ENCODE data around the gene CASD1. TPM values are rescaled to one million over a fixed set of nuclear protein-coding genes. Genes with fewer than 3 reads are reported as not detected.

CASD1 gene
- total and polyA plus RNA-seq, 4 experiments from 2014 or later: 8.3 to 29.3 (median 21.1) TPM

DNA sequence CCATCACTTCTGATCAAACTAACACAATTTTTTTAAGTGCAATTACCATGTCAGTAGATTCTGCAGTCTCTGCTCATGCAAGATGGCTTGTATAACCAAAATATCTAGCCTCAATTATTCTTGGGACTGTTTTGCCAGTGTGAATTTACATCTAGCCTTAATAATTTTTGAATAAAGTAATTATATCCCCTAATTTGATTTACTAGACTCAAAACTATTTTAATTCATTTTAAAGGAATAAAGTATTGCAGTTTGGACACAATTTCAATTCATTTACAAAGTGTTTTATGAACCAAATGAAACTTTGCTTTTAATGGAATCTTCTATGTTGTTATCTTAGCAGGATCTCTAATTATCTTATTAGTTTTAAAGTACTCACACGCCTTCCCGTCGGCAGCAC, 90.7 kb downstream of the CASD1 start:
- Mint-ChIP-seq H3K27me3 (no peaks in the 10 kb centered on the region), H3K4me3 (no peak overlapping the region), H3K4me1 (no peaks in the 10 kb centered on the region), H3K36me3 (peaks cover 0 to 6% of the 10 kb centered on the region in 2 donors), H3K9me3 (peaks cover 0 to 11% (median 3%) of the 10 kb centered on the region in 8 donors), H3K27ac (no peak overlapping the region)
- POLR2A ChIA-PET (ENCODE audit: partially characterized antibody): no interaction called here
- Histone ChIP-seq H3K36me3 (ENCODE audit: insufficient read depth, low read length) (no peaks in the 10 kb centered on the region), H3K9me3 (ENCODE audit: control insufficient read depth in 1 of 2, low read length in 2 of 2) (no peaks in the 10 kb centered on the region), H3K27me3 (ENCODE audit: insufficient read depth, low read length) (no peaks in the 10 kb centered on the region), H3K4me3 (ENCODE audit: low read length in 2 of 2) (no peak overlapping the region), H3K27ac (ENCODE audit: low read depth, low read length) (no peak overlapping the region), H3K4me1 (ENCODE audit: insufficient read depth, low read length) (no peaks in the 10 kb centered on the region)
- intact Hi-C loops (cut with micrococcal nuclease): no loop called here
- DNase-seq: no peak
- CTCF ChIA-PET (ENCODE audit: partially characterized antibody): no interaction called here

DNA sequence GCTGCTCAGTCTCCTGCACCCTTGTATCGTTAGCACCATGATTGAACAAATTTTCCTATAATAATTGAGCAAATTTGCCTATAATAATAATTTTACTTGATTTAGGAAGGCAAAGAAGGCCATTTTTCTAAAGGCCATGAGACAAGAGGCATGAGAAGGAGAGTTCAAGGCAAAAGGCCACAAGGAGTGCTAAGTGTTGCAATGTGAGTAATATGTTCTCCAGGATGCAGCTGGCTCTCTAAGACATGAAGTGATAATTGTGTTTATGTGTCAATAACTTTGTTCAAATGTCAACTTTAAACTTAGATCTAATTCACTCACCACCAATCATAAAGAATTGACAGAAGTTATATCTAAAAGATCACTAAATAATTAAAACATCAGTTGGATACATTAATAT, 92.6 kb downstream of the CASD1 start:
- Histone ChIP-seq H3K27ac (ENCODE audit: low read depth, low read length) (no peak overlapping the region), H3K4me1 (ENCODE audit: insufficient read depth, low read length) (no peaks in the 10 kb centered on the region), H3K27me3 (ENCODE audit: insufficient read depth, low read length) (no peaks in the 10 kb centered on the region), H3K36me3 (ENCODE audit: insufficient read depth, low read length) (no peaks in the 10 kb centered on the region), H3K4me3 (ENCODE audit: low read length in 2 of 2) (no peak overlapping the region), H3K9me3 (ENCODE audit: control insufficient read depth in 1 of 2, low read length in 2 of 2) (no peaks in the 10 kb centered on the region)
- no peak for DNase-seq
- H3K4me1 Mint-ChIP-seq: no peaks in the 10 kb centered on the region
- CTCF ChIA-PET (ENCODE audit: partially characterized antibody): no interaction called here
- no peaks in the 10 kb centered on the region for H3K27me3 Mint-ChIP-seq
- no peak overlapping the region for H3K4me3 Mint-ChIP-seq
- POLR2A ChIA-PET (ENCODE audit: partially characterized antibody): interaction anchor here (0.9 kb wide), 1 partner anchor 9 kb away, joined by 3 read pairs; no protein-coding TSS in a partner anchor
- intact Hi-C loops (cut with micrococcal nuclease): no loop called here
- H3K9me3 Mint-ChIP-seq: peaks cover 2 to 24% (median 12%) of the 10 kb centered on the region in 8 donors
- H3K27ac Mint-ChIP-seq: peak overlapping the region in 1 of 7 donors; percentile 41
- H3K36me3 Mint-ChIP-seq: peaks cover 2 to 9% of the 10 kb centered on the region in 2 donors

DNA sequence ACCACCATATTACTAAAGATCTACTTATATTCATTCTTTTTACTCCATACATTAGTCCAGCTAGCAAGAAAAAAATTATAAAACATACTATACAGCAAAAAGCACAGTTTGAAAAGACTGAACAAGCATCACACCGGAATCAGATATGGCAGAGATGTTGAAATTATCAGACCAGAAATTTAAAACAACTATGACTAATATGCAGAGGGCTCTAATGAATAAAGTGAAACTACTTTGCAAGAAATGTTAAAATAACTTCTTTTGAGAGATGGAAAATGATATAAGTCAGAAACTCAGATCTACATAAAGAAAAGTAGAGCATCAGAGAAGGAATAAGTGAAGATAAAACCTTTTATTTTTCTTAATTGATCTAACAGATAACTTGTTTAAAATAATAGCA, 95.4 kb downstream of the CASD1 start:
- Histone ChIP-seq H3K27me3 (ENCODE audit: insufficient read depth, low read length) (no peaks in the 10 kb centered on the region), H3K27ac (ENCODE audit: low read depth, low read length) (no peak overlapping the region), H3K4me3 (ENCODE audit: low read length in 2 of 2) (no peak overlapping the region), H3K4me1 (ENCODE audit: insufficient read depth, low read length) (no peaks in the 10 kb centered on the region), H3K36me3 (ENCODE audit: insufficient read depth, low read length) (no peaks in the 10 kb centered on the region), H3K9me3 (ENCODE audit: control insufficient read depth in 1 of 2, low read length in 2 of 2) (no peaks in the 10 kb centered on the region)
- ChIA-PET POLR2A (ENCODE audit: partially characterized antibody) (no interaction called here), CTCF (ENCODE audit: partially characterized antibody) (no interaction called here)
- Mint-ChIP-seq H3K9me3 (peaks cover 2 to 43% (median 28%) of the 10 kb centered on the region in 8 donors), H3K4me1 (no peaks in the 10 kb centered on the region), H3K27ac (no peak overlapping the region), H3K27me3 (no peaks in the 10 kb centered on the region), H3K36me3 (peaks cover 2 to 9% of the 10 kb centered on the region in 2 donors), H3K4me3 (no peak overlapping the region)
- no peak for DNase-seq
- intact Hi-C loops (cut with micrococcal nuclease): no loop called here

Other genes with a start within 250 kb of the CASD1 start
- gene COL1A2, start 114.9 kb upstream of the CASD1 start, total RNA-seq: not detected
- not detected for gene COL1A2, start 114.9 kb upstream of the CASD1 start, polyA plus RNA-seq
- 1 to 10 TPM in 1 of 2 experiments, under 1 TPM in 1; 0.55 to 1.9 TPM for gene SGCE, start 146.3 kb downstream of the CASD1 start, total RNA-seq
- 1 to 10 TPM in 1 of 2 donors, under 1 TPM in 1; 0.32 to 2.2 TPM for gene SGCE, start 146.3 kb downstream of the CASD1 start, polyA plus RNA-seq